Smooth muscle cell (in vitro differentiated cells): ENCODE measurements around the gene ARMH3. TPM values are rescaled to one million over a fixed set of nuclear protein-coding genes. Genes with fewer than 3 reads are reported as not detected.

Source experiments
- DNase-seq: peaks from one replicate; lab custom pipeline; 2025; ENCODE audit not compliant: unreplicated experiment; lab: John Stamatoyannopoulos, UW
- H2AFZ ChIP-seq: fragments of 200-600 bp; sonication (generic); 2 replicates; pipeline ENCODE4 v1.6.0; 2016; ENCODE audit warnings: antibody characterized with exemption, low read depth, mild to moderate bottlenecking
- H3F3A ChIP-seq: fragments of 200-600 bp; sonication (generic); 2 replicates; pipeline ENCODE4 v1.6.0; 2017; ENCODE audit warnings: antibody characterized with exemption, low read depth
- H3K27ac ChIP-seq: fragments of 200-600 bp; sonication (generic); 2 replicates; pipeline ENCODE4 v1.5.1; 2016; ENCODE audit warnings: low read depth, mild to moderate bottlenecking
- H3K27me3 ChIP-seq: fragments of 200-600 bp; sonication (generic); 2 replicates; pipeline ENCODE4 v1.6.1; 2016; ENCODE audit warnings: low read depth, mild to moderate bottlenecking
- H3K36me3 ChIP-seq: fragments of 200-600 bp; sonication (generic); 2 replicates; pipeline ENCODE4 v1.5.1; 2016; ENCODE audit warnings: low read depth
- H3K4me1 ChIP-seq: fragments of 200-600 bp; sonication (generic); 2 replicates; pipeline ENCODE4 v1.5.1; 2016; ENCODE audit warnings: low read depth
- H3K4me2 ChIP-seq: fragments of 200-600 bp; sonication (generic); 2 replicates; pipeline ENCODE4 v1.6.0; 2016; ENCODE audit warnings: mild to moderate bottlenecking
- H3K4me3 ChIP-seq: fragments of 200-600 bp; sonication (generic); 2 replicates; pipeline ENCODE4 v1.5.1; 2016; ENCODE audit warnings: mild to moderate bottlenecking
- H3K79me2 ChIP-seq: fragments of 200-600 bp; sonication (generic); 2 replicates; pipeline ENCODE4 v1.6.0; 2016; ENCODE audit warnings: low read depth, mild to moderate bottlenecking
- H3K9ac ChIP-seq: fragments of 200-600 bp; sonication (generic); 2 replicates; pipeline ENCODE4 v1.6.0; 2016; ENCODE audit warnings: low read depth
- H3K9me3 ChIP-seq: fragments of 200-600 bp; sonication (generic); replicated peaks from 2 replicates; pipeline ENCODE4 v1.5.1; 2016; ENCODE audit warnings: low read depth
- H4K20me1 ChIP-seq: fragments of 200-600 bp; sonication (generic); 2 replicates; pipeline ENCODE4 v1.6.0; 2016; ENCODE audit warnings: low read depth
- CTCF ChIP-seq: fragments of 200-600 bp; sonication (generic); IDR thresholded peaks from 2 replicates; pipeline ENCODE4 v1.5.1; 2017; ENCODE audit warnings: borderline replicate concordance, mild to moderate bottlenecking, antibody characterized with exemption; ENCODE audit not compliant: insufficient read depth, poor library complexity, severe bottlenecking
- WGBS: methylation state at CpG from one replicate; pipeline ENCODE4 v1.1.7; 2016; ENCODE audit warnings: low lambda C conversion rate; 5-methylcytosine and 5-hydroxymethylcytosine counted together
- polyA plus RNA-seq: library from polyadenylated mRNA; unstranded; fragments of >200 nt; fragmentation: Nextera tagmentation; extraction: Ambion mirVana; gene quantifications from 2 replicates; pipeline ENCODE4 v1.2.1, GENCODE V29; 2016
- total RNA-seq: library from RNA; depleted of rRNA; stranded (reverse); fragments of >200 nt; gene quantifications from 2 replicates; pipeline ENCODE4 v1.2.3, GENCODE V29; 2014

The ARMH3 gene
- total and polyA plus RNA-seq, 2 experiments from 2014 or later = 7.6 to 10.8 TPM

GRCh38 chr10:101968286-101968939, 87.6 kb downstream of the ARMH3 start:
- Histone ChIP-seq H3K4me1 (peaks cover 2% of the 10 kb centered on the region), H3K27me3 (no peaks in the 10 kb centered on the region), H3K4me3 (no peak overlapping the region), H3K9ac (no peak overlapping the region), H3F3A (peaks cover 5% of the 10 kb centered on the region), H2AFZ (no peak overlapping the region), H3K27ac (no peak overlapping the region), H3K9me3 (no peaks in the 10 kb centered on the region), H3K4me2 (no peak overlapping the region), H4K20me1 (peaks cover 17% of the 10 kb centered on the region), H3K79me2 (no peaks in the 10 kb centered on the region), H3K36me3 (no peaks in the 10 kb centered on the region)
- DNase-seq = no peak
- 80% methylated on average over 2 of the region's 2 CpGs for WGBS
- TF ChIP-seq CTCF = no peak

- Histone ChIP-seq H3K4me3 (no peak overlapping the region), H4K20me1 (peaks cover 13% of the 10 kb centered on the region), H3K9me3 (no peaks in the 10 kb centered on the region), H3K9ac (no peak overlapping the region), H3K79me2 (no peaks in the 10 kb centered on the region), H3K36me3 (no peaks in the 10 kb centered on the region), H2AFZ (no peak overlapping the region), H3K4me1 (no peaks in the 10 kb centered on the region), H3K27me3 (no peaks in the 10 kb centered on the region), H3F3A (peaks cover 5% of the 10 kb centered on the region), H3K4me2 (no peak overlapping the region), H3K27ac (no peak overlapping the region)
- no peak for TF ChIP-seq CTCF
- WGBS = 72% methylated on average over 3 of the region's 3 CpGs
- DNase-seq = no peak
Measured at GRCh38 chr10:101967713-101968112, 88.3 kb downstream of the ARMH3 start.

- no peak overlapping the region for H3K4me3 ChIP-seq
- peaks cover 5% of the 10 kb centered on the region for H3F3A ChIP-seq
- no peak overlapping the region for H3K27ac ChIP-seq
- H3K4me2 ChIP-seq = no peak overlapping the region
- no peaks in the 10 kb centered on the region for H3K9me3 ChIP-seq
- WGBS = 100% methylated on average over 2 of the region's 2 CpGs
- H3K27me3 ChIP-seq = no peaks in the 10 kb centered on the region
- TF ChIP-seq CTCF = no peak
- DNase-seq = no peak
- H2AFZ ChIP-seq = no peak overlapping the region
- H3K4me1 ChIP-seq = no peaks in the 10 kb centered on the region
- H3K79me2 ChIP-seq = no peaks in the 10 kb centered on the region
- no peaks in the 10 kb centered on the region for H3K36me3 ChIP-seq
- H3K9ac ChIP-seq = no peak overlapping the region
- peaks cover 11% of the 10 kb centered on the region for H4K20me1 ChIP-seq
Measured at GRCh38 chr10:101967119-101967518, 88.9 kb downstream of the ARMH3 start.
